HG03432 (cell line): ENCODE measurements around the gene DAZAP2.
A peak's percentile ranks its signal among the peaks of the same experiment; 100 is the strongest.
"Not testable (repeated sequence)": the region's sequence is repeated elsewhere in the genome, so short reads cannot be mapped to it uniquely, and the experiment has no call there.

ENCODE experiments used
- ATAC-seq: cut with Tn5 transposase; IDR thresholded peaks from one replicate; pipeline ENCODE4 v1.9.1; 2021; ENCODE audit warnings: mild to moderate bottlenecking, moderate library complexity; ENCODE audit not compliant: unreplicated experiment

DAZAP2 gene

GRCh38 chr12:51217133-51217967, 21.3 kb upstream of the DAZAP2 start:
- ATAC-seq: peak; percentile 48

- ATAC-seq: peak; percentile 74
Observed at GRCh38 chr12:51217968-51218606, 20.5 kb upstream of the DAZAP2 start, which contains the start of gene POU6F1. POU6F1 (minus strand) TSS chr12:51218062; CDS start chr12:51206836, 11,226 bp downstream.

DNA sequence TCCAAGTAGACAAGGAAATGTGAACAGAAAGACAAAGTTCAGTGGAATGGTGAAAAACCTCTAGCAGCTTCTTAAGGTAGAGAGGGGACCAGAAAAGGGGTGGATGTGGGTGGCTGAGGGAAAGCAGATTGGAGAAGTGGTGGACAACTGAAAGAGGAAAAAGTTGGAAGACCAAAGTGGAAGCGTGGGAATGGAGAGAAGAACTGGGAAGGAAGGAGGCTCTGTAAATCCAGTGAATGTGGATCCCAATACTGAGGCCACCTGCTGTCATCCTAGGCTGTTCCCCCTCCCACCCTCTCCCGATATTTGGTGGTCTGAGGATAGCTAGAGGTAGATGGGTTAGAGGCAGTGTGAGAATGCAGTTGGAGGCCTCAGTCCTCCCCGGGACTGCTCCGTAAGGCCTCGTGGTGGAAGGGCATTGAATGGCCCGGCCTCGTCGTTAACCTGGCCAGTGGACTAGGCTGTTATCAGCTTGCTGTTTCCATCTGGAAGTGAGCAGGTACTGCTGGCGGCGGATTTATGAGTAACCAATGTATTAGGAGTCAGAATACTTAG, 19.9 kb upstream of the DAZAP2 start:
- ATAC-seq: no peak

DNA sequence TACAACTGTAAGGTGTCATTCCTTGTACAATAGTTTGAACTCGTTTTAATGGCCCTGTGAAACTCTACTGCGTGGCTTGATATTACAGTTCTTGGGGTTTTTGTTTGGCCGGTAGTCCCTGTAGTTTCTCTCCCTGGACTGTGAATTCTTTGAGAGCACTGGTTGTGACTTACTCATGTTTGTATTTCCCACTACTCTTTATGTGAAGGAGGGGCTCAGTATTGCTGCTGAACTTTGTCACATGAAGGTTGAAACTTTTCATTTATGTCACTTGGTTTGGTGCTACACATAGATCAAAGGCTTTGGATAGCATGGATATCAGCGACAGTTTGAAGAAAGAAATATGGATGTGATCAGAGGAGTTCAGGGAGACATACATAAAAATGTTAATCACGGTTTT, 19.3 kb upstream of the DAZAP2 start:
- no peak for ATAC-seq

DNA sequence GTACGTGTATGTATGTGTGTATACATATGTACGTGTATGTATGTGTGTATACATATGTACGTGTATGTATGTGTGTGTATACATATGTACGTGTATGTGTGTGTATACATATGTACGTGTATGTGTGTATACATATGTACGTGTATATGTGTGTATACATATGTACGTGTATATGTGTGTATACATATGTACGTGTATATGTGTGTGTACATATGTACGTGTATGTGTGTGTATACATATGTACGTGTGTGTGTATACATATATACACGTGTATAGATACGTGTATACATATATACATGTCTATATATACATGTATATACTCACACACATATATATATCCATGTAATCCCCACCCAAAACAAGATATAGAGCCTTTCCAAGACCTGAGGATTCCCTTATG, 18.8 kb upstream of the DAZAP2 start:
- ATAC-seq: not testable (repeated sequence)

DNA sequence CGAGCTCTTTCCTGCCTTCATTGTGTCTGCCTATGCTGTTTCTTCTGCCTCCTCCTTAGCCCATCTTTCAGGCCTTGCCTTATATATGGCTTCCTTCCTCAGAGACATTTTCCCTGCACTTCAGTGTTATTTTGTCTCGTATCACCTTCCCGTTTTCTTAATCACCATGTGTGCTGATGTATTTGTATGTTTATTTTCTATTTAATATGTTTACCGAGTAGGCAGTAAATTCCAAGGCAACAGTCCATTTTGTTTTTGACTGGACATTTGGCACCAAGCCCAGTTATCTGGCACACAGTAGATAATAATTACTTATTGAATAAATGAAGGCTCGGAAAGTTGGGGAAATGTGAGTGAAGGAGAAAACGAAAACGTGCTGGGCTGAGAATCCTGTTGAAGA, 16.2 kb upstream of the DAZAP2 start:
- ATAC-seq: no peak

GRCh38 chr12:51224625-51225024, 14.0 kb upstream of the DAZAP2 start:
- ATAC-seq: no peak

DNA sequence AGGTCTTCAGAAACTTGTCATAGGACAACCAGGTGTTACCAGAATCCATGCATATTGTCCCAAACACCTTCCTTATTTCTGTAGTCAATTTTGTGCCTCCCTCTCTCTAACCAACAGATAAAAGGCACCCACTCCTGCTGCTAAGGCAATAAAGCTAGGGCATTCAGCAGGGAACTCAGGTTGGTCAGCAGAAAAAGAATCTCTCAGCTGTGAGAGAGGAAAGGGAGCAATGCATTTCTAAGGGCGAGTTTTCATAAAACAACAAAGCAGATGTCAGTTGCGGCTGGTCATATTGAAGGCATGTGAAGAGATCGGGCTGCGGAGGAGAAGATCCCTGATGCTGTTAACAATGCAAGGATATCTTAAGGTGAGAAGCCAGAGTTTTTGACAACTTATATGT, 13.4 kb upstream of the DAZAP2 start:
- ATAC-seq: no peak

GRCh38 chr12:51225771-51226170, 12.9 kb upstream of the DAZAP2 start:
- ATAC-seq: no peak

DNA sequence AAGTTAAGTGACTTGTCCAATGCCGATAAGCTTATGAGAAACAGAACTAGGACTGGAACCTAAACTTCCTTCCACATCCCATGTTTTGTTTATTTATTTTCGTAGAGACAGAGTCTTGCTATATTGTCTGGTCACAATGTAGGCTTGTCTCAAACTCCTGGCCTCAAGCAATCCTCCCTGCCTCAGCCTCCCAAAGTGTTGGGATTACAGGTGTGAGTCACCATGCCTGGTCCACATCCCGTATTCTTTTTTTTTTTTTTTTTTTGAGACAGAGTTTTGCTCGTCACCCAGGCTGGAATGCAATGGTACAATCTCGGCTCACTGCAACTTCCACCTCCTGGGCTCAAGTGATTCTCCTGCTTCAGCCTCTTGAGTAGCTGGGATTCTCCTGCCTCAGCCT, 11.5 kb upstream of the DAZAP2 start:
- not testable (repeated sequence) for ATAC-seq

- no peak for ATAC-seq
Observed at GRCh38 chr12:51227962-51228361, 10.7 kb upstream of the DAZAP2 start.

DNA sequence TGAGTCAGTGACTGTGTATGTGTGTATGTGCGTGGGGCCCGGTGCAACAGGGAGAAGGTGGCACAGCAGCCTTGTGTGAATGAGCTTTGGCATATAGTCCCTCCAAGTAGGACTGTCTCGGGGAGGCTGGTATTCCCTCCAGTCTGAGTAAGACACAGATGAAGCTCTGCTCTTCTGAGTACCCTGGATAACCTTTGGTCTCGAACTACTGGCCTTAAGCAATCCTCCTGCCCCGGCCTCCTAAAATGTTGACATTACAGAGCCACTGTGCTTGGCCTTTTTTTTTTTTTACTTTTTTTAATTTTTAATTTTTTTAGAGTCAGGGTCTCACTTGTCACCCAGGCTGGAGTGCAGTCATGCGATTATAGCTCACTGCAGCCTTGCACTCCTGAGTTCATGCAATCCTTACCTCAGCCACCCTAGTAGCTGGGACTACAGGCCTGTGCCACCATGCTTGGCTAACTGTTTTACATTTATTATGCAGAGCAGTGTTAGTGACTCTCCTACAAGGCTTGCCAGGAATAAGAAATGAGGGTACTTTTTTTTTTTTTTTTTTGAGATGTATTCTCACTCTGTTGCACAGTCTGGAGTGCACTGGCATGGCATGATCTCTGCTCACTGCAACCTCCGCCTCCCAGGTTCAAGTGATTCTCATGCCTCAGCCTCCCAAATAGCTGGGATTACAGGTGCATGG, 9.4 kb upstream of the DAZAP2 start:
- ATAC-seq: no peak

GRCh38 chr12:51232642-51233041, 6.0 kb upstream of the DAZAP2 start:
- ATAC-seq: no peak

DNA sequence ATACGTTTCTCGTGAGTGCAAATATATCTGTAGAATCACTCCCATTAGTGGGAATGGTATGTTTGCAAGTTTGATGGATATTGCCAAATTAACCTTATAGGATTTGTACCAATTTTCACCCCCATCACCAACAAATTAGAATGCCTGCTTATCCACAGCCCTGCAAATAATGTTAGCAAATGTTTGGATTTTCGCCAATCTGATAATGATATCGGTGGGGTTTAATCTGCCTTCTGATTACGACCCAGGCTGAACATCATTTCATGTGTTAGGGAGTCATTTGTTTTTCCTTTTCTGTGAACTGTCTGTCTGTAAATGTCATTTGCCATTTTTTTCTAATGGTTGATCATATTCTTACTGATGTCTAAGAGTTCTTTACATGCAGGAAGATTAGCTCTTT, 4.1 kb upstream of the DAZAP2 start:
- no peak for ATAC-seq

- ATAC-seq: peak; percentile 11
Observed at GRCh38 chr12:51238037-51238509, 553 bp upstream of the DAZAP2 start.

- ATAC-seq: no peak
Observed at GRCh38 chr12:51240971-51241370, 2.3 kb downstream of the DAZAP2 start.

DNA sequence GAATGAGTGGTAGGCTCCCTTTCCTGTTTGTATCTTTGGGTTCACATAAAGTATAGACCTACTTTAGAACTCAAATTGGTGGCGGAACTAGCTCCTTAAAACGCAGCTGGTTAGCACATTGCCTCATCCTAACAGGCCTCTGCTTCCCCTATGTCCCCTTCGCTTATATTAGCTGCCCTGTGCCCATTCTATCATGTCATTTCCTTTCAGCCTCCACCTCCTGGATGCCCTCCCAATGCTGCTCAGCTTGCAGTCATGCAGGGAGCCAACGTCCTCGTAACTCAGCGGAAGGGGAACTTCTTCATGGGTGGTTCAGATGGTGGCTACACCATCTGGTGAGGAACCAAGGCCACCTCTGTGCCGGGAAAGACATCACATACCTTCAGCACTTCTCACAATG, 3.5 kb downstream of the DAZAP2 start:
- ATAC-seq: no peak

GRCh38 chr12:51242876-51243275, 4.2 kb downstream of the DAZAP2 start:
- no peak for ATAC-seq

- ATAC-seq: no peak
Observed at GRCh38 chr12:51244269-51244668, 5.6 kb downstream of the DAZAP2 start.

DNA sequence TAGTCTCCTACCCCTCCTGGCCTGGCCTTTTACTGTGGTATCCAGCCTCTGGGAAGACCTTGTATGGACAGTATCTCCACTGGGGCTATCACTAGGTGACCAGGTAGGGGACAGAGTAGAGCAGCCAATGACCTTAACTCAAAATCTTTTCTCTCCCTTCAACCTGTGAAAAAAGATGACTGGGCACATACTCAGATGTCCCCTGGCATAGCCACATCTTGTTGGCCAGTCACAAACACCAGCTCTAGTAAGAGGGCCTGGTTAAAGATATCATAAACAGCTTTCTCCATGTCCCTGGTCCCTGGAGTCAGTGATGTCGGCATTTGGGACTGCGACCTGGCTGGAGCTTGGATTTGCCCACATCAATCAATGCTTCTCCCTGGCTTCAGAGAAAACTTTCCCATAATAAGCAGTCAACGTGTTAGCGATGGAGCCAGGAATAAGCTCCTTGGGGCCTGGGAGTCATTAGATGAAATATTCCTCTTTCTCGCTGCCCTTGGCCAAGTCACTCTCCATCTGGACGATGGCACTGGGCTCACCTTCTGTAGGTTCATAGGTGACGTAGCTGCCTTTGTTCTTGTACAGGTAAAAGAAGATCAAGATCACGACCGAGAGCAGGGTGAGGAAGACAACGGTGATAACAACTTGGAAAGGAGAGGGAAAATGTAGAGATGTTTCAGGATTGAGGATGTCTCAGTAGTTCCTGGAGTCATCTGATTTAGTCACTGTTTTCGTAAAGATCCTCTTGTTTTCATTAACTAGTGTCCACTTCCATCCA, 7.0 kb downstream of the DAZAP2 start:
- ATAC-seq: no peak
